Ecto neural progenitor cell (in vitro differentiated cells): ENCODE results near the gene CALN1.
"Not testable (repeated sequence)": the region's sequence is repeated elsewhere in the genome, so short reads cannot be mapped to it uniquely, and the experiment has no call there.

Experiments
- DNase-seq: peaks from one replicate; pipeline ENCODE4 v3.0.0-alpha.2; 2018; ENCODE audit warnings: low spot score

The CALN1 gene

DNA sequence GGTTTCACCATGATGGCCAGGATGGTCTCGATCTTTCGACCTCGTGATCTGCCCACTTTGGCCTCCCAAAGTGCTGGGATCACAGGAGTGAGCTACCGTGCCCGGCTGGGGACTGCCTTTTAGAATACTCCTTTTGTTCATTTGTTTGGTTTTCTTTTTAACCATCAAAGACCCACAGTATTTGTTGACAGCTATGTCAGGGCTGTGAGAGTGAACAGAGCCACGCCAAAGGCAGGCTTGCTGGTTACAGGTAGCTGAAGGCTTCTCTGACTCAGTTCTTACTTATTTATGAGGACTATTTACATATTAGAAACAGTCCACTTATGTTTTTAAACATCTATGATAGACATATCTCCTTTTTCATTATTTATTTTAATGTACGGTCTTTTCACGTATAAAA is 544.5 kb downstream of the CALN1 start:
- DNase-seq: no peak

DNA sequence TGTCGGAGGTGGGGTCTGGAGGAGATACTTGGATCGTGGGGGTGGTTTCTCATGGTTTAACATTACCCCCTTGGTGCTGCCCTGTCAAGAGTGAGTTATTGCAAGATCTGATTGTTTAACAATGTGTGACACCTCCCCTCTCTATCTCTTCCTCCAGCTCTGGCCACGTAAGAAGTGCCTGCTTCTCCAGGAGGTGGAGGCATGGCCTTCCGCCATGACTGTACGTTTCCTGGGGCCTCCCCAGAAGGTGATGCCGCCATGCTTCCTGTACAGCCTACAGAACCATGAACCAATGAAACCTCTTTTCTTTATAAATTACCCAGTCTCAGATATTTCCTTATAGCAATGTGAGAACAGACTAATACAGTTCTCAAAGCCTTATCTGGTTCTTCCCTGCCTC is 547.0 kb downstream of the CALN1 start:
- no peak for DNase-seq

DNA sequence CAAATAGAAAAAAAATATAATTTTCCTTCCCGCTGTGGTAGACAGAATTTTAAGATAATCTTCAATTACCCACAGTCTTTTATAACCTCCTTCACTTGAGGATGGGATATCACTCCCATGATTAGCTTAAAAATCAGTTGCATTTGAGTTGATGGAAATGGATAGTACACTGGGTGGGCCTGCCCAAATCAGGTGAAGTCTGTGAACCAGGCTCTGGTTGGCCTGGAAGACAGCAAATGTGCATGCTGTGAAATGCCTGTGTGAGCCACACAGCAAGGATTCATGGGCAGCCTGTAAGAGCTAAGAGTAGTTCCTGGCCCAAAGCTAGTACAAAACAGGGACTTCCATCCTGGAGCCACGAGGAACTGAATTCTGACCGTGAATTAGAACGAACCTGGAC is 548.0 kb downstream of the CALN1 start:
- DNase-seq: no peak

DNA sequence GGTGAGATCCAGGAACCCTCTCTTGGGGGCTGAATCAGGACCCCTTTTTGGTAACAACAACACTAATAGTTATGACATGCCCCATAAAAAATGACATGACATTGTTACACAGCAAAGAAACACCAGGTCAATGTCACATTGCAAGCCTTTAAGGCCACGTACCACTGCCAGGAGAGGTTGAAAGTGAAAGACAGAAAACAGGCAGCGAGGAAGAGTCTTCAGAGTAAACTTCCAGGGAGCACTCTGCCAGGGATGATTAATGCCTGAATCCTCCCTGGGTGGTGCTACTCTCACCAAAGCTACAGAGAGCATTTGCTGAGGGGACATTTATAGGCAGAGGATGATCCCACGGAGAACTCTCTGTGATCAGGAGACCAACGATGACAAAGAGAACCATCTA is 551.6 kb downstream of the CALN1 start:
- DNase-seq: no peak

DNA sequence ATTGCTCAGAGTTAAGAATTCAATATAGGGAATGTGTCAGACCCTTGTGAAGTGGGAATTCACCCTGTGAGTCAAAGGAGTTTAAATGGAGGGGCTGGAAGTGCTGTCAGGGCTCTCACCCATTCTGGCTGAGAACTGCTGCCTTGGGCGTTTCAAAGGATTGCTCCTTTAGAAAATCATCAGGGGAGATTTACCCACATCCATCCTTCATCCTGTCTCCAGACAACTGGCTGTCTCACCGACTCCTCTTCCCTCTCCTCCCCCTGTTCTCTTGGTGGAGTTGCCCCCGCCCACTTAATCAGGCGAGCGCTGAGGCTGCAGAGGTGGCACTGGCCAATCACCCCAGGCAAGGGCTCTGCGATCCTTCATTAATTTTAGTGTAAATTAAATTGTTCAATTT is 554.8 kb downstream of the CALN1 start:
- DNase-seq: no peak

DNA sequence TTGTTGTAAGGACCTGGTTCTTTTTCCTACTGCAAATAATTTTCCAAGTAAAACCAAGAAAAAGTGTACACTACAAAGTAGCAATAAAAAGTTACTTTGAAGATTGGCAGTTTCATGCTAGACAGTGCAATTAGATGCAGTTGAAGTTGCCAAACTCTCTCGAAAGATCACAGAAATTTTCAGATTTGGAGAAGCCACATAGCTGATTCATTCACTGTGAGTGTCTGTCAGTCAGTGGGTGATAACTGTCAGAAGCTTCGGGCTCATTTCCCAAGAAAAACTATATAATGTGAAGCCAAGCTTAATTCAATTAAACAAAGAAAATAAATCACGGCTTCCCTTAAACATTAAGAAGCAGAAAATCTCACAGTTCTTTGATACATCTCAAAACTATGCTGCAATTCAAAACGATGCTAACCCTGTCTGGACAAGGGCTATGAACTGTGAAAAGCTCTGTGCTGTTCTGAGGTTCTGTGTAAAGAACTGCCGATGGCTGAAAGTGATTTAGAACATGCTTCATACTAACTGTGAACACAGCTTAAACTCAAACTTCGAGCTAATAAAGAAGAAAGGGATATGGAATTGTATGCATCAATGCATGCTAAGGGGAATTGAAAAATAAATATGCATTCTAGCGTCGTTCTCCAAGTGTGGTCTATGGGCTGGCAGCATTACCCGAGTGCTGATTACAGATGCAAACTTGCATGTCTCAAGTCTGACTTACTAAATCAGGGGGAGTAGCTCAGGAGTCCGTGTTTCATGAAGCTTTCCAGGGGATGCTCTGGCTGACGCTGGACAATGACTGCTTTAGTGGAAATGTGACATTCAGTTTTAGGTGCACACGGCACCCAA is 557.4 kb downstream of the CALN1 start:
- no peak for DNase-seq

DNA sequence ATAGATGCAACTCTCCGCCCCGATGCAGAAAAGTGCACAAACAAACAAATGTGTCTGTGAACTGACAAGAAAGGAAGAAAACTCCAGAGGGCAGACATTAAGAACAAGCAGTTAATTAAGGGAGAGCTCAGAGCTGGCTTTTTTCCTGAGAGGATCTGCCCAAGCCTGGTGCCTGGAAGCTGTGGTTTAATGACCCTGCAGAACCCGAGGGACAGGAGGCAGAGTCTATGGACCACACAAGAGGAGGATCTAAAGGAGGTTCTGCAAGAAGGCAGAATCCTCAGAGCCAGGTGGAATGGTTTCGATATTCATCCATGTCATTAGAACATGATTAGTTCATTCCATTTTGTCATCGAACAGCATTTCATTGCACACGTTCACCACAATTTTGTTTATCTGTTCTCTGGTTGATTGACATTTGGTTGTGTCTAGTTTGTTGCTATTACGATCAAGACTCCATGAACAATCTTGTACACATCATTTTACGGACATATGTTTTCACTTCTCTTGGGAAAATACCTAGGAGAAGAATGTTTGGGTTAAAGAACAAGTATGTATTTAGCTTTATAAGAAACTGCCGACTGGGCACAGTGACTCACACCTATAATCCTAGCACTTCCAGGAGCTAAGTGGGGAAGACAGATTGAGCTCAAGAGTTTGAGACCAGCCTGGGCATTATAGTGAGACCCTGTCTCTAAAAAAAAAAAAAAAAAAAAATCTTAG is 560.2 kb downstream of the CALN1 start:
- no peak for DNase-seq

DNA sequence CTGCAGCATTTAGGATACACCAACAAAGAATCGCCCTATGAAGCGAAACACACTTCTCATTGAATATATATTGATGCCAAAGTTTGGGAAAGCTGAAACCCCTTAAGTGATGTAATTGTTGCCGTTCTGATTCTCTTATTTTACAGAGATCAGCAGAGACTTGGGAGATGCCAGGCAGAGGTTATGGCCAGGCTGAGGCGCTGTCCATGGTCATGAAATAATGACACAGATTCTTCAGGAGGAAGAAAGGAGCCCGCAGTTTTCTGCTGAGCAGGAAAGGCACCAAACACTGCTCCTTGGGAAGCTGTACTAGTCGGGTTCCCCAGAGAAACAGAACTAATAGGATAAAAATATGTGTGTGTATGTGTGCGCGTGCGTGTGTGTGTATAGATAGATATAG is 566.0 kb downstream of the CALN1 start:
- DNase-seq: peak; percentile 53

DNA sequence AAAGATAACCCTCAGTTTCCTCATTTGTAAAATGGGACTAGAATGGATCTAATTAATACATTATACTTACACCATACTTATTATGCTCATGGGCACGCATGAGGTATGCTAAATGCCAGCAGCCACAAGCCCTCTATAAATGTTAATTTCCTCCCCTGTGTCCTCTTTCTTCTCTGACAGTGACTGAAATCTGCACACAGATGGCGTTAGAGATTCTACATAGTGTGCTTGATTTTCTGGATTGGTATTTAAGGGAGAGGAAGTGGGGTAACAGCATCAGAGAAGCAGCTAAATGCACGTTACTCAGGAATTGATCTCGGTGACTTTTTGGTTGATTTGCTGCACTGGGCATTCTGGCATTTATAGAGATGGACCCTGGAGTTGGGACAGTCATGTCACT is 568.5 kb downstream of the CALN1 start:
- DNase-seq: no peak

DNA sequence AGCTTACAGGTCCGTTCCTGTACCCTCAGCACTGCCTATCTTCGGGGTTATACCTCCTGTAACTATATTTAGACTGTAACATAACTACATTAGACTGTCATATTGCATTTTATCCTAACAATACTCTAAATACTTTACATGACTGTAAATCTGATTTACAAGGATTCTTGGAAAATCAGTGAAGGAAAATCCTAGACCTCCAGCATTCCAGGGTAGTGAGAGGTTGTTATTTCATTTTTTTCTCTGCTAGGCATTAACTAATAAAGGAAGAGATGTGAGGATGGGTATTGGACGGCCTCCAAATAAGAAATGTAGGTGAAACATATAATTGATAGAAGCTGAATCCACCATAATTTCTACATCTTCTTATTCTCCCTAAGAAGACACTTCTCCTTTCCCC is 569.4 kb downstream of the CALN1 start:
- no peak for DNase-seq

DNA sequence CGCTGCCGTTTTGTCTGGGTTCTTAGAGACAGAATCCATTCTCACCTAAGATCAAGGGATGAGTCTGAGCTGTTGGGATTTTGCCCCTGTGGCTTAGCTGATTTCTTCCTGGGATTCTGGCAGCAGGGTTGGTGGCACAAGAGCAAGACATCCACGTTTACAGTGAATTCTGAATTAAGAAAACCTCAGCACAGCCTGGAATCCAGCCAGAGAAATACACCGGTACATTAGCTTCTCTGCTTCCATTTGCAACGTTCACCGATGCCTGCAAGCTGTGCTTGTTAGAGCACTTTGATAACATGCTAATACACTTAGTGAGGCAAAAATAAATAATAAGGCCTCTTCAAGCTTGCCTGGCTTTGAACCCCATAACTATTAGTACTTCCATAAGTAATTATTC is 569.8 kb downstream of the CALN1 start:
- no peak for DNase-seq

DNA sequence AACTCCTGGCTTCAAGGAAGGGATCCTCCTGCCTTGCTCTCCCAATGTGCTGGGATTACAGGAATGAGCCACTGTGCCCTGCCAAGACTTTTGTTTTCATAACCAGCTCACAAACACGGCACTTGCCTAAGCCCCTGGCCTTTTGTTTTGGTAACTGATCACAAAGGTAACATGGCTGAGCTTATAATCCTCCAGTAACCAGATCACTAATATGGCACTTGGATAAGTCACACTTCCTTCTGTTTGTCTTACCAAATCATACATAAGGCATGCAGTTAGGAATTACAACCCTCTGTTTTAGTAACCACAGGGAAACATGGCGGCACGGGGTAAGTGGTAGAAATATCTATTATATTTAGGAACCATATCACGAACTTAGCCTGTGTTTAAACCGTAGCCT is 577.1 kb downstream of the CALN1 start:
- no peak for DNase-seq

DNA sequence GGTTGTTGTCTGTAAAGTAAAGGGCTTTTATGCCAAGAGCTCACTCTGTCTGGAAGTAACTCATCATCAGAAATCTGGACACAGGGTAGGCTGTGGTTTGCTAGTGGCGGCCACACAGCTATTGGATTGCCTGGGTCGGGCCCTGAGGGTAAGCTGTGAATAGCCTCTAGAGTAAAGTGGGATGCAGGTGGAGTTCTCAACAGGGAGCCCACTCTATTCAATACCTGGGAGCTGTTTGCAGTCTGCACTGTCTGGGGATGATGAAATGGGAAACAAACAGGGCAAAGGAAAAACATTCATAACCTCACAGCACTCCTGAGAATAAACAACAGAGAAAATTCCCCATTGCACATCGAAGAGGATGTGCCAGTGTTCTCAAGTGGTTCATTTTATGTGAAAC is 582.6 kb downstream of the CALN1 start:
- DNase-seq: no peak

DNA sequence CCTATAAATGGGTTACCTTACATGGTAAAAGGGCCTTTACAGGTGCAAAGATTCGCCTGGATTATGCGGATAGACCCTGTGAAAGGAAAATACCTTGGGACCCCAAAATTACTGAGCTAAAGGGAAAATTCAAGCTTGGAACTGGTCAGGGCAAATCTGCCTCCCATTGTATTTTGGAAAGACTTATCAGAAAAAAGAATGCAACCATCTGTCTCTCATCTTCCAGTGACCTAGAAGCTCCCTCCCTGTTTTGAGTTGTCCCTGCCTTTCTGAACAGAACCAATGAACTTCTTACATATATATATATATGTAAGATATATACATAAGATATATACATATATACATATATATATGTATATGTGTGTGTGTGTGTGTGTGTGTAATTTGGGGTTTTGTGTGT is 583.8 kb downstream of the CALN1 start:
- DNase-seq: no peak

DNA sequence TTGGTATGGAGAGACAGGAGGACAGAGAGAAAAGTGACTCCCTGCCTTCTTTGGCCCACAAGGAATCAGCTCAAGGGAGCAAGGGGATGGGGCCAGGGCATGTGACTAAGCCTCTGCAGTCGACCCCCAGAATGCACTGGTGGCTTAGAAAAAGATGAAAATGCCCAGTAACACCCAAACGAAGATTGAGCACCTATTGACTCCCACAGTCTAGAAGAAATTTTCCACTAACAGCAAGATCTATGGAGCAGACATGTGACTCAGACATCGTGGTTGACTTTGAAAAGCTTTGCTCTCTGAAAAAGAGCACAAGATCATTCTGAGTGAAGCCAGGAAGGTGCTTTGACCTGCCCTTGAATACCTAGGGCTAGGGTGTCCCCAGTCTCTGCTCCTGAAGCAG is 586.0 kb downstream of the CALN1 start:
- no peak for DNase-seq

DNA sequence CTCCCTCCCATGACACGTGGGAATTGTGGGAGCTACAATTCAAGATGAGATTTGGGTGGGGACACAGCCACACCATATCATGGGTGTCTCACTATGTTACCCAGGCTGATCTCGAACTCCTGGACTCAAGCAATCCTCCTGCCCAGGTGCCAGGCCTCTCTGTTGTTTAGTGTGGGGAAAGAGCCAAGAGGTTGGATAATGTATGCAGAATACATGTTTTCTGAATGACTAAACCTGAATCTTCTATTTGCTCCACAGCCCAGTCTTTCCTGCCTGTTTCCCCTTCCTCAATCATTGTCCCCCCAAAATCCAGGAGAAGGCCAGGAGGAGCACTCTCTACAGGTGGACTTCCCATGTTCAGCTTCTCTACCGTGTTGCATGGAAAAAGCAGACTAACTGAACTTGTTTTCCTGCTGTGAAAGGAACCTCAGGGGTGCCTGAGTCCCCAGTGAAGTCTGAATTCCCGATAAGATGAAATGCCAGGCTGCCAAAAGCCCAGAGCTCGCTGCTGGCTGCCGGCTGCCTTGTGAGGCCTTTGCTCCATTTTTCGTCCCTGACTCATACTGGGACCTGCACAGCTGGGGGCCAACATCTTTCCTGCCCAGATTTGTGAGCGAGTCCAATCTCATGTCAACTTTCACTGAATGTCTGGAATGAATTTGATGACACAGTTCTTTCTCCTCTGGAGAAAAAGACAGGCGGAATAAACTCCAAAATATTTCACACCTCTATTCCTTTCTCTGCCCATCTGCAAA is 588.0 kb downstream of the CALN1 start:
- DNase-seq: no peak

DNA sequence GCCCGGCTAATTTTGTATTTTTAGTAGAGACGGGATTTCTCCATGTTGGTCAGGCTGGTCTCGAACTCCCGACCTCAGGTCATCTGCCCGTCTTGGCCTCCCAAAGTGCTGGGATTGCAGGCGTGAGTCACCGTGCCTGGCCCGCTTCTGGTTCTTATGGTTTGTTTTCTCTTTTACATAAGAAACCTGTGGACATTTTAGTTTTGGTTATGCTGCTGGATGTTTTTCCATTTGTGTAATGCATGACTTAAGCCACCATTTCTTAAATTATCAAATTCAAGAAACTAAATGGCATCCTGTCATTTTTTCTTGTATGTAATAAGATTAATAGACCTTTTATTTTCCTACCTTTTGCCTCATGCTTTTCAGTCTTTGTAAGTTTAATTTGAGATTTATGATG is 589.7 kb downstream of the CALN1 start:
- not testable (repeated sequence) for DNase-seq

DNA sequence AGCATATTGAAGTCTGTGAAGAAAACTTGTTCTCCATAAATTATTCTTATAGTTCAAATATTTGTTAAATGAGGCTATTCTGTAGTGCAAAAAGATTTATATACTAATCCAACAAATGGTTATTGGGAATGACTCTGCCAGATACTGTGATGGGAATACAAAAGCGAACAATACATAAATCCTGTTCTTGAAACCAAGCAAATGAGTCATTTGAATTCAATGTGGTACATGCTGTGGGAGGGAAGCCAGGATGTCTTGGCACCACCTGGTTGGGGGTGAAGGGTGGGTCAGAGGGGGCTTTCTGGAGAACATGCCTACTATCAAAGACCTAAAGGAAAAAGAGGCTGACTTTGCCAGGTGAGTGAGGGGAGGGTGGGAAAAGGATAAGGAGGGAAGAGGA is 594.2 kb downstream of the CALN1 start:
- no peak for DNase-seq

DNA sequence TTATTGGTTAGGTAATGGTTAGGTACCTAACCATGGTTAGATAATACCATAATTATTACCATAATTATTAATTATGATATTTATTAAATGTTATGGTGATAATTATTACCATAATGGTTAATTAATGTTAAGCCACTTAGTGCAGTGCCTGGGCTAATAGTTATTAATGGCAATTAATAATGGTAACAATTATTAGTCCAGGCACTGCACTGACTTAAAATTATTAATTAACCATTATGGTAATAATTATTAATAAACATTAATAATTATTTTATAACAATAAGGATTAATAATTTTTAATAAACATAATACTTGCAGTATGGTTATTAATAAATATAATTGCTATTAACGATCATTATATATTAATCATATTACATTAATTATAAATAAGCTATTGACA is 604.0 kb downstream of the CALN1 start:
- DNase-seq: no peak

DNA sequence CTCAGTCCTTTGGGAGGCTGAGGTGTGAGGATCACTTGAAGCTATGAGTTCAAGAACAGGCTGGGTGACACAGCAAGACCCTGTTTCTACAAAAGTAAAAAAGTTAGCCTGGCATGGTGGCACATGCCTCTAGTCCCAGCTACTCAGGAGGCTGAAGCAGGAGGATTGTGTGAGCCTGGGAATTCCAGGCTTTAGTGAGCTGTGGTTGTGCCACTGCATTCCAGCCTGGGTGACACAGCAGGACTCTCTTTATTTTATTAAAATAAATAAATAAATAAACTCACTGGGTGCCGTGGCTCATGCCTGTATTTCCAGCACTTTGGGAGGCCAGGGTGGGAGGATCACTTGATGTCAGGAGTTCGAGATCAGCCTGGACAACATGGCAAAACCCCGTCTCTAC is 607.9 kb downstream of the CALN1 start:
- no peak for DNase-seq

DNA sequence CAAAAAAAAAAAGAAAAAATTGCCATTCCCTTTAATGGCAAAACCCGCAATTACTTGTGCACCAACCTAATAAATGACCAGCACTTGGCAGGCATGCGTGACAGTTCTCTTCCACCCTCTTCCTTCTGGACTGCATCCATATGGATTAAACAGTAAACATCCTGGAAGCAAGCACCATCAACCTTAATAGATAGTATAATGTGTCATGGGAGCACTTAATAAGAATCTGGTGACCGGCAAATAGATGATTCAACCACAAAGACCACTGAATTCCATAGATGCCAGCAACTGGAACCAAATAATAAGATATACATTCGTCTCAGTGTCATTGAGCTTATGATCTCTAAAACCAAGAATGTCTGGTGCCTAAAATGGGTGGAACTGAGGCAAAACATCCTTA is 610.2 kb downstream of the CALN1 start:
- no peak for DNase-seq

DNA sequence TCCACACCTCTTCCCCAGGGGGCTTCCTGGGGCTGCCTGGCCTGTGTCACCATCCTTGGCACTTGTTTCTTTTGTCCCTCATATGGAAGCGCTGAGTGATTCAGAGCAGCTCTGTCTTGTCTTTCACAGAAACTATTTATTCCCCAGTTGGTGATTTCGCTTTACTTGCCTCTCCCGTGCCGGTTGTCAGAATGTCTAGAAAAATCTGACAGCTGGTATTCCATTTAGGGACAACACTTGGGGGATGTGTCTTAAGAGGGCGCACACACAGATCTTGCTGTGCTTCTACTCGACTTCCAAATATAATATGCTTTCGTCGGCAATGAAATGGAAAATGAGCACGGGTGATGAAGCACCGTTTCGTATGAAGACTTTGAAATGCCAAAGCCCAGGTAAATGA is 611.8 kb downstream of the CALN1 start:
- no peak for DNase-seq

DNA sequence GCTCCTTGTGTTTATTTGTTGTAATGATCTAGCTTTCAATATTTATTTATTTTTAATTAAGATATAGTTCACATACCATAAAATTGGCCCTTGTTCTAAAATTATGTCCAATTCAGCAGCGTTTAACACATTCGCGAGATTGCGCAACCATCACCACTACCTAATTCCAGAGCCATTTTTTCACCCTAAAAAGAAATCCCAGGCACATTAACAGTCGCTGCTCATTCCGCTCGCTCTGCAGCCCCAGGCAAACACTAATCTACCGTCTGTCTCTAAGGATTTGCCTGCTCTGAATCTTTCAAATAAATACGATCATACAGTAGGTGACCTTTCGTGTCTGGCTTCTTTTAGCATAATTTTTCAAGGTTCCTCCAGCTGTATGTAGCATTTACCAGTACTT is 616.7 kb downstream of the CALN1 start:
- no peak for DNase-seq
